Hematopoietic multipotent progenitor cell treated with erythropoietin and hydrocortisone succinate and interleukin-3 and kit ligand, for 15 days (in vitro differentiated cells): Measurements from ENCODE around the gene RBM34.
"Not testable (repeated sequence)": the region's sequence is repeated elsewhere in the genome, so short reads cannot be mapped to it uniquely, and the experiment has no call there.

ENCODE experiments used
- DNase-seq: peaks from one replicate; pipeline ENCODE4 v3.0.0-alpha.2; 2015; ENCODE audit warnings: low spot score

RBM34 gene

GRCh38 chr1:235112297-235113182 lies 48.5 kb downstream of the RBM34 start:
- DNase-seq = no peak

- no peak for DNase-seq
Observed at GRCh38 chr1:235111107-235111506, 49.9 kb downstream of the RBM34 start.

DNA sequence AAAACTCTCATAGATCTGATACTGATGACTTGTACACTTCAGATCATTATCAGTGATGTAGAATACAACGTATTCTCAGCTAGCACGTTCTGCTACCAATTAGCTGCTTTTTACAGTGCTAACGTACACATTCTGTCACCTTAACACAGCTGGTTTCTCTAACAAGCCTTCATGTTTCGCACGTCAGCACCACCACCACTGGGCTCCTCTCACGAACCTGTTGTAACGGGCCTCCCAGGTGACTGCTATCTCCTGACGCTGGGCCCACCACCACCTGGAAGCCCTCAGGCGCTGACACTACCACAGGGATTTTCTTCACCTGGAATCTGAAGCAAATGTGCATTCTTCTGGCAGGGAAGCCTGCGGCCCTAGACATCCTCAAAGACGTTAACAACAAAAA lies 52.2 kb downstream of the RBM34 start:
- no peak for DNase-seq

GRCh38 chr1:235108185-235108593 lies 52.9 kb downstream of the RBM34 start:
- DNase-seq = no peak

- DNase-seq = no peak
Observed at GRCh38 chr1:235107368-235108184, 53.5 kb downstream of the RBM34 start.

GRCh38 chr1:235106457-235106856 lies 54.6 kb downstream of the RBM34 start:
- DNase-seq = no peak

GRCh38 chr1:235105051-235106043 lies 55.7 kb downstream of the RBM34 start:
- DNase-seq = no peak

DNA sequence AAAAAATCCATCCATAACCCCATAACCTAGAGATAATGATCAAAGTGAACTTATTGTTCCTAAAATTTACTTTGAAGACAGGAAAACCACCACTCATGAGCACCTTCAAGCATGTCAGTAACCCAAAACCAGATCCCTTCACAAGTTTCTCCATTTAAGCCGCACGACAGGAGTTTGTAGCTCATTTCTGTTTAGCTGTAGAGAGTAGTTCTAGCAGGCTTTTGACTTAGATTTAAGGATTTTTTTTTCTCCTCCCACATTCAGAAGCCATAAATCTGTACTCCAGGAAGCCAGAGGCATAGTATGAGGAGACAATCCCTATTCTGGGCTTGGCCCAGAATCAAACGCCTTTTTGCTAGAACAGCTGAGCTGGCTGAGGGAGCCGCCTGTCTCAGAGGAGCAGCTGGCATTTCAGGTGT lies 58.0 kb downstream of the RBM34 start:
- DNase-seq = no peak

- DNase-seq = no peak
Observed at GRCh38 chr1:235102259-235102582, 58.8 kb downstream of the RBM34 start.

DNA sequence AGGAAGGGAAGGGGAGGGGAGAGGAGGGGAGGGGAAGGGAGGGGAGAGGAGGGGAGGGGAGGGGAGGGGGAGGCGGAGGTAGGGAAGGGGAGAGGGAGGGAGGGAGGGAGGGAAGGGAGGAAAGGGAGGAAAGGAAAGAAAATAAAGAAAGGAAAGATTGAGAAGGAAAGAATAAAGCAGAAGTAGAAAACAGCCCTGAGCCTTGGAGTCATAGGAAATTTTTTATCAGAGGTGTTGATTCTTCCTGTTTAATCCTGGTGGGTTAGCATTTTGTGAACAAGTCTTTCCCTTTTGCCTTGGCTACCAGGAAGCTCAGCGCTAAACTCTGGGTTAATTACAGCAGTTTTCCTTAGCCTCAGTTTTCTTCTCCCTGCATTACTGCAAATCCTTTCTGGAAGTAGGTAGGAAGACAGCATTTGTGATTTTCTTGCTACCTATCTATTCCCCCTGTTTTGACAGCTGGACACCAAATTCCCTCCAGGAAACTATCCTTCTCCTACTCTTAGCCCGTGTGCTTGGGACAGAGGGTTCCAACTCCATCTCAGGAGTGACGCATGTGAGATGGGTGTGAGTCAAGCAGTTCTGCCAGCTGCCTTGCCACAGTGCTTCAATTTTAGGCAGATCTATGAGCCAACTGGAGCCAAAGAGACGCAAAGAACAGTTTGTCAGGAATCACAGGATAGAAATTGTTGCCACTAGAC lies 59.3 kb downstream of the RBM34 start:
- no peak for DNase-seq

DNA sequence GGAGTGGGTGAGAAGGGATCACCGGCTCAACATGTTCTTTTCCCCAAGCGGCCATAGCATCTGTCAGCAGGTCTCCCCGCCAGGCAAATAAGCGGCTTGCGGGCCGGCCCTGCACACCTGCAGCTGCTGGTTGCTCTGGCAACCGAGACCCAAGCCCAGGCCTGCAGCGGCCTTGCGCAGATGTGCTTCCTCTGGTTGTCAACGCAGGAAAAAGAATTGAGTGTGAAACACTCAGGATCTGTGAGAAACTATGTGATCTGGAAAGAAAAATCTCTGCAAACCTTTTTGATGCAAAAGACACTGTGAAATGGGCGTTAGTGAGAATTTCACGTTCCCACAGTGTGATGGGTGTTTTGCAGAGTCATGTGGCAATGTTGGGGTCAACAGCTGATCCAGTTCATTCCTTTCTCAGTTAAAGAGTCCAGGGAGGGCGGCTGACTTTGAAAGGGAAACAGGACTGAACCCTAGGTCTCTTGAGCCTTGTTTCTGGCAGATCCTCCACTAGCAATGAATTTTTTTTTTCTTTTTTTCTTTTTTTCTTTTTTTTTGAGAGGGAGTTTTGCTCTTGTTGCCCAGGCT lies 60.8 kb downstream of the RBM34 start:
- no peak for DNase-seq

DNA sequence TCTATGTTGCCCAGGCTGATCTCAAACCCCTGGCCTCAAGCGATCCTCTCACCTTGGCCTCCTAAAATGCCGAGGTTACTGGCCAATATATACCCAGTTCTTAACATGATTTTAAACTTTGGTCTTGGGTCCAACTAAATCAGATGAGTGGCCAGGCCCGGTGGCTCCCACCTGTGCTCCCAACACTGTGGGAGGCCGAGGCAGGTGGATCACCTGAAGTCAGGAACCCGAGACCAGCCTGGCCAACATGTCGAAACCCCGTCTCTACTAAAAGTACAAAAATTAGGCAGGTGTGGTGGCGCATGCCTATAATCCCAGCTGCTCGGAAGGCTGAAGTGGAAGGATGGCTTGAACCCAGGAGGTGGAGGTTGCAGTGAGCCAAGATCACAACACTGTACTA lies 62.1 kb downstream of the RBM34 start:
- no peak for DNase-seq

GRCh38 chr1:235098547-235098946 lies 62.5 kb downstream of the RBM34 start:
- no peak for DNase-seq

GRCh38 chr1:235097501-235097900 lies 63.5 kb downstream of the RBM34 start:
- not testable (repeated sequence) for DNase-seq

- no peak for DNase-seq
Observed at GRCh38 chr1:235095938-235096562, 65.0 kb downstream of the RBM34 start.

DNA sequence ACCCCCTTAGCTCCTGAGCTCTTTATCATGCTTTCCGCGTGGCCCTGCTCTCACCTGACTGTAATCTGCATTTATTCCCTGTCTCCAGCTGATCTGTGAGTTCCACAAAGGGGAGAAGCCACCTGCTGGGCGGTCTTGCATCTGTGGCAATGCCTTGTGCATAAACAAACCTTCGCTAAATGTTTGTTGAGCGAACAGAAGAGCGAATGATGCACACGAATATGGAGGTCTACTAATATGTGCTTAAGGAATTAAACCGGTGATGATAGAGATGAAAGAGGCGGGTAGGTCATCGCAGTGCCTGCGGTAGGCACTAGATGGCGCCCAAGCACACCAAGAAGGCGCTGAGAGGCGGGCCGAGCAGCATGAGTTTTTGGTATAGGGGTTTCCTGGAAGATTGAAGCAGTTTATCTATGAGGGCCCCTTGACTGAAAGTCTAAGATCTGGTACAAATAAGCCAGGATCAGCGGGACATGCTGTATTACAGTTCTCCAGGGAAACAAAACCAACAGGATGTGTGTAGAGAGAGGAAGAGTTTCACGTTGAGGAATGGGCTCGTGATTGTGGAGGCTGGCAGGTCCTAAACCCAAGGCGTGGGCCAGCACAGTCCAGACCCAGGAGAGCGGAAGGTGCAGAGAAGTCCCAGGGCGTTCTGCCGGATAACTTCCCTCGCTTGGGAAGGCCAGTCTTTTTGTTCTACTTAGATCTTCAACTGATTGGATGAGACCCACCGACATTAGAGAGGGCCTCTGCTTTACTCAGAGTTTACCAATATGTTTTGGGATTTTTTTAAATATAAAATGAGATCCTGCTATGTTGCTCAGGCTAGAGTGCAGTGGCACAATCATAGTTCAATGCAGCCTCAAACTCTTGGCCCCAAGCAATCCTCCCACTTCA lies 67.1 kb downstream of the RBM34 start:
- DNase-seq = peak; percentile 76

DNA sequence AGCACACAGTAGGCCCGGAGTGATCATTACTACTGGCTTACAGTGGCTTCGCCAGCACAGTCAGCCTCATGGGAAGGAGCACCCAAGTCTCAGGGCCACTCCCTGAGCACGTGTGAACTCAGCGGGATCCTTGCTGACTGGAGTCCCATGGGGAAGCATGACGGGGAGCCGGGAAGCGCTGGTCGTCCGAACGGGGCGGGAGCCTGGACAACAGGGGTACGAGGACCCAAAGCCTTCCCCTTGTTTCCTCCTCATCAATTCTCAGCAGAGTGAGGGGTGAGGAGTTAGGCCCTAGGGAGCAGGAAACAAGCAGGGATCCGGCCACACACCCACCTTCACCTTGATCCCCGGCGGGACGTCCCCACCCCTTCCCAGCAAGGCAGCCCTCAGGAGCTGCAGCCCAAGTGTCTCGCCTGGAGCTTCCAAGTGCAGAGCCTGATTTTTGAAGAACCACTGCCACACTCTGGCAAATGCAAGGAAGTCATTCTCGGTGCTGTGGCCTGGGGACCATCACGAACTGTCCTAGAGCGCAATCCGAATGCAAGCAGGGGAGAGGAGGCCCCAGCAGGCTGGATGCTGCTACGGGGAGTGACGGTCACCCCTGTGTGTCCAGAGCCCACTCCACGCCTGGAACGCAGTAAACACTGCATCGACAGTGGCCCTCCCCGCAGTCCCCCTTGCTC lies 67.9 kb downstream of the RBM34 start:
- DNase-seq = no peak

DNA sequence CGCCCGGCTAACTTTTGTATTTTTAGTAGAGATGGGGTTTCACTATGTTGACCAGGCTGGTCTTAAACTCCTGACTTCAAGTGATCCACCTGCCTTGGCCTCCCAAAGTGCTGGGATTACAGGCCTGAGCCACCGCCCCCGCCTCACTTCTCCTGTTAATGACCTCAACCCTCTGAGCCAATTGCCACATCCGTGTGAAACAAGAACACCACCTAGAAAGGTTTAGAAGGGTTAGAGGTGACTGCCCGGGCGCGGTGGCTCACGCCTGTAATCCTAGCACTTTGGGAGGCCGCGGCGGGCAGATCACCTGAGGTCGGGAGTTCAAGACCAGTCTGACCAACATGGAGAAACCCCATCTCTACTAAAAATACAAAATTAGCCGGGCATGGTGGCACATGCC lies 68.6 kb downstream of the RBM34 start:
- DNase-seq = not testable (repeated sequence)

DNA sequence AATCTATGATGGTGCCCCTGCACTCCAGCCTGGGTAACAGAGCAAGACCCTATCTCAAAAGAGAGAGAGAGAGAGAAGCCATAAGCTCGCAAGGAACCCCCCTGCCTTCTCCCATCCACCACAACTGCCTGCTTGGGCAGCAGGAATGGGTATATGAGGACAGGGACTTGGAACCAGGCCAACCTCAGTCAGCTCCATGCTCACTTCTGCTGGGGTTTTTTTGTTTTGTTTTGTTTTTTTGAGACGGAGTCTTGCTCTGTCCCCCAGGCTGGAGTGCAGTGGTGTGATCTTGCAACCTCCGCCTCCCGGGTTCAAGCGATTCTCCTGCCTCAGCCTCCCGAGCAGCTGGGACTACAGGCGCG lies 69.0 kb downstream of the RBM34 start:
- not testable (repeated sequence) for DNase-seq
